HG03060 (cell line): Measurements from ENCODE around the gene MYD88.

Source experiments
- ATAC-seq: cut with Tn5 transposase; IDR thresholded peaks from one replicate; pipeline ENCODE4 v1.9.1; 2021; ENCODE audit warnings: low read depth, moderate number of reproducible peaks; ENCODE audit not compliant: unreplicated experiment

Gene MYD88

DNA sequence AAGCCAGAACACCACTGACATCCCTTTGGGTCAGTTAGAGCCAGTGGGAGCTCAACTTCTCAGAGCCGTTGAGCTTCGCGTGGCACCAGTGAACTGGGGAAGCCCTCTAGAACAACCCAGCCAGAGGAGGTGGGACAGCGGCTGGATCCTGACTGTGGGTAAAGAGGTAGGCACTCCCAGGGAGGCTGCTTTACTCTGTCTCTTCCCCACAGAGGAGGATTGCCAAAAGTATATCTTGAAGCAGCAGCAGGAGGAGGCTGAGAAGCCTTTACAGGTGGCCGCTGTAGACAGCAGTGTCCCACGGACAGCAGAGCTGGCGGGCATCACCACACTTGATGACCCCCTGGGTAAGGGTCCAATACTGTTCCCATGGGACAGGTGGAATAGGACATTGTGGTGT lies 1.2 kb downstream of the MYD88 start:
- ATAC-seq = no peak

DNA sequence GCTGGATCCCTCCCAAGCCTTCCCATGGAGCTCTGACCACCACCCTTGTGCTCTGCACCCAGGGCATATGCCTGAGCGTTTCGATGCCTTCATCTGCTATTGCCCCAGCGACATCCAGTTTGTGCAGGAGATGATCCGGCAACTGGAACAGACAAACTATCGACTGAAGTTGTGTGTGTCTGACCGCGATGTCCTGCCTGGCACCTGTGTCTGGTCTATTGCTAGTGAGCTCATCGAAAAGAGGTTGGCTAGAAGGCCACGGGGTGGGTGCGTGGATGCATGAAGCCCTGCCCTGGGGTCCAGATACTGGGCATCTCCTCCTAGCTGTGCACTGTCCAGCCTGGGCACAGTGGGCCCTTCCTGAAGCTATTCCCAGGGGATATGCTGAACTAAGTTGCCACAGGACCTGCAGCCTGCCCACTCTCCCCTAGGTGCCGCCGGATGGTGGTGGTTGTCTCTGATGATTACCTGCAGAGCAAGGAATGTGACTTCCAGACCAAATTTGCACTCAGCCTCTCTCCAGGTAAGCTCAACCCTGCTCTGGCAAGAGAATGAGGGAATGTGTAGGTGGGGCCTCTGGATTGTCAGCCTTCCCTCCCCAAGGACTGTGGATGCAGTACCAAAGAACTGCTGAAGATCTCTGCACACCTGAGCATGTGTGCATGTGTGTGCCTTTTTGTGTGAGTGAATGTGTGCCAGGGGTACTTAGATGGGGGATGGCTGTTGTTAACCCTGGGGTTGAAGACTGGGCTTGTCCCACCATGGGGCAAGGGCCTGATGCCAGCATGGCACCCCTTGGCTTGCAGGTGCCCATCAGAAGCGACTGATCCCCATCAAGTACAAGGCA lies 2.1 kb downstream of the MYD88 start:
- no peak for ATAC-seq

DNA sequence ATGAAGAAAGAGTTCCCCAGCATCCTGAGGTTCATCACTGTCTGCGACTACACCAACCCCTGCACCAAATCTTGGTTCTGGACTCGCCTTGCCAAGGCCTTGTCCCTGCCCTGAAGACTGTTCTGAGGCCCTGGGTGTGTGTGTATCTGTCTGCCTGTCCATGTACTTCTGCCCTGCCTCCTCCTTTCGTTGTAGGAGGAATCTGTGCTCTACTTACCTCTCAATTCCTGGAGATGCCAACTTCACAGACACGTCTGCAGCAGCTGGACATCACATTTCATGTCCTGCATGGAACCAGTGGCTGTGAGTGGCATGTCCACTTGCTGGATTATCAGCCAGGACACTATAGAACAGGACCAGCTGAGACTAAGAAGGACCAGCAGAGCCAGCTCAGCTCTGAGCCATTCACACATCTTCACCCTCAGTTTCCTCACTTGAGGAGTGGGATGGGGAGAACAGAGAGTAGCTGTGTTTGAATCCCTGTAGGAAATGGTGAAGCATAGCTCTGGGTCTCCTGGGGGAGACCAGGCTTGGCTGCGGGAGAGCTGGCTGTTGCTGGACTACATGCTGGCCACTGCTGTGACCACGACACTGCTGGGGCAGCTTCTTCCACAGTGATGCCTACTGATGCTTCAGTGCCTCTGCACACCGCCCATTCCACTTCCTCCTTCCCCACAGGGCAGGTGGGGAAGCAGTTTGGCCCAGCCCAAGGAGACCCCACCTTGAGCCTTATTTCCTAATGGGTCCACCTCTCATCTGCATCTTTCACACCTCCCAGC lies 2.9 kb downstream of the MYD88 start:
- ATAC-seq = no peak

DNA sequence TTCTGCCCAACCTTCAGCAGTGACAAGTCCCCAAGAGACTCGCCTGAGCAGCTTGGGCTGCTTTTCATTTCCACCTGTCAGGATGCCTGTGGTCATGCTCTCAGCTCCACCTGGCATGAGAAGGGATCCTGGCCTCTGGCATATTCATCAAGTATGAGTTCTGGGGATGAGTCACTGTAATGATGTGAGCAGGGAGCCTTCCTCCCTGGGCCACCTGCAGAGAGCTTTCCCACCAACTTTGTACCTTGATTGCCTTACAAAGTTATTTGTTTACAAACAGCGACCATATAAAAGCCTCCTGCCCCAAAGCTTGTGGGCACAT lies 3.5 kb downstream of the MYD88 start:
- ATAC-seq = no peak

DNA sequence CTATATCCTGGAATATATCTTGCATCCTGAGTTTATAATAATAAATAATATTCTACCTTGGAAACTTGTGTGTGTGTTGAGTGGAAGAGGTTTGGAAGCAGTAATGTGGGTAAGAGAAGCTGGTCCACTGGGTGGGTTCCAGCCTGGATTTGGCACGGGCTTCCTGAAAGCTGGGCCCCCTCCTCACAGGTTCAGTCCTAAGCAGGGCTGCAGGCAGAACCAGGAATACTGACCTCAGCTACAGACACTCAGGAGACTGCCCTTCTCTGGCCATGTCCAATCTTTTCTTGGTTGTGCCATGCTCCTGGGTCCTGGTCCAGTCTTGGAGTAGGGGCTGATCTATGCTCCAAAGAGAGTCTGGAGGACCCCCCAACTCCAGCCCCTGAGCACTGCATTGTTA lies 4.5 kb downstream of the MYD88 start:
- no peak for ATAC-seq

DNA sequence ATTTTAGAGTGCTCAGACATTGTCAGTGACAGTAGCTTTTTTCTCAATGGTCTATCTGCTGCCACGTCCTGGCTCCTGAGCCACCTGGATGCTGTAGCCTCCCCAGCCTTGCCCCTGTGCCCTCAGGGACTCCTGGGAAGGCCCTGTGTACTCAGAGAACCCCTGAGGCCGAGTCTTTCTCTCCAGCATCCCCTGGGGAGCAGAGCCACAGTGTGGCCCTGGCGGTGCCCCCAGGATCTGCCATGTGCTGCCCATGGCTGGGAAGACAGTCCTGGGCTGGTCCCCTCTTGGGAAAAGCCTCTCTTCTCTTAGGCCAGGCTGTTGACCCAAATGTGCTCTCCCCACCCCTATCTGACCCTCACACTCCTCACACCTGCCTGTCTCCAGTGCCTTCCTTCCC lies 5.0 kb downstream of the MYD88 start:
- no peak for ATAC-seq

DNA sequence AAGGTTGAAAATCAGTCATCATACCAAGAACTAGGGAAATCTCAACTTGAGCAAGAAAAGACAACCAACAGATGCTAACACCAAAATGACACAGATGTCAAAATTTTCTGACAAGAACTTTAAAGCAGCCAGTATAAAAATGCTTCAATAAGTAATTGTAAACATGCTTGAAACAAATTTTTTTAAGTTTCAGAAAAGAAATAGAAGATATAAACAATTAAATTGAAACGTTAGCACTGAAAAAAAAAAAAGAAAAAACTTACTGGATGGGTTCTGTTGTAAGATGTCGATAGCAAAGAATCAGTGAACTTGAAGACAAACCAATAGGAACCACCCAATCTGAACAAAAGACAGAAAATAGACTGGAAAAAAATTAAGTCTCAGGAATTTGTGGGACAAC lies 8.0 kb downstream of the MYD88 start:
- ATAC-seq = no peak

DNA sequence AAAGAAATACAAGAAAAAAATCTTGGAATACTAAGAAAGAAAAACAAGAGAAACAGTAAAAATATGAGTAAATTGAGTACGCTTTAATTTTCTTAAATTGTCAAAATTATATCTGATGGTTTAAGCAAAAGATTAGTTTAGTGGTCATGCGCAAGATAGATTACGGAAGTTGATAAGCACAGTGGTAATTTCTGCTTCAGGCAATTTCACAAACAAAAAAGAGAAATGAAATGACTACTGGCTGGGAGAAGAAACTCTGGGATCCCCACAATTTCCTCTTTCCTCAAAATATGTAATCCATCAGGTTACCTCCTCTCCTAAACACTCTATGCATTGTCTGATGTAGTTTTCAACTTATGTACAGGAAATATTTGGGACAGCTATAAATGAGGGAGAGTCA lies 9.0 kb downstream of the MYD88 start:
- ATAC-seq = no peak

DNA sequence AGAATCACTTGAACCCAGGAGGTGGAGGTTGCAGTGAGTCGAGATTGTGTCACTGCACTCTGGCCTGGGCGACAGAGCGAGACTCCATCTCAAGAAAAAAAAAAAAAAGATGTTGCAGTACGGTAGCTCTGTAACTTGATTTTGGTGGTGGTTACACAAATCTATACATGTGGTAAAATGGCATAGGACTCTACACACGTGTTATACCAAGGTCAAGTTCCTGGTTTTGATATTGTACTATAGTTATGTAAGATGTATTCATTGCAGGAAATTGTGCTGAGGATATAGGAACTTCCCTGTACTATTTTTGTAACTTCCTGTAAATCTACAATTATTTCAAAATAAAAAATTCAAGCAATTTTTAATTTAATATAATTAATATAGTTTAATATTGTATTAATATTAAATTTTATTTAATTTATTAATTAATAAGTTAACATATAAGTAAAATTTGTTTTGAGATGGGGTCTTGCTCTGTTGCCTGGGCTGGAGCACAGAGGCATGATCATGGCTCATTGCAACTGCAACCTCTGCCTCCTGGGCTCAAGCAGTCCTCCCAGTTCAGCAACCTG lies 9.9 kb downstream of the MYD88 start:
- no peak for ATAC-seq

DNA sequence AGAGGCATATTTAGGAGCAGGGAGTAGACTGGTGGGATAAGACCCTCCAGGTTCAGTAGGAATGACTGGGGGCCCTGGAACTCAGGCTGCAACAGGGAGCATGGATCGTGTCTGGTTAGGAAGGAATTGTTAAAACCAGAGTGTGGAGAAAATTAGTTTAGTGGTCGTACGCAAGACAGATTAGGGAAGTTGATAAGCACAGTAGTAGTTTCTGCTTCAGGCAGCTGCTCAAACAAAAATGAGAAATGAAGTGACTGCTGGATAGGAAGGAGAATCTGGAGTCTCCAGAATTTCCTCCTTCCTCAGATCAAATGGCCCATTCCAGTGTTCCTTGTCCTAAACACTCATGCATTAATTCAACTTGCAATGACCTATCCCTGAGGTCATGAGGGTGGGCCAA lies 11.2 kb downstream of the MYD88 start:
- no peak for ATAC-seq

DNA sequence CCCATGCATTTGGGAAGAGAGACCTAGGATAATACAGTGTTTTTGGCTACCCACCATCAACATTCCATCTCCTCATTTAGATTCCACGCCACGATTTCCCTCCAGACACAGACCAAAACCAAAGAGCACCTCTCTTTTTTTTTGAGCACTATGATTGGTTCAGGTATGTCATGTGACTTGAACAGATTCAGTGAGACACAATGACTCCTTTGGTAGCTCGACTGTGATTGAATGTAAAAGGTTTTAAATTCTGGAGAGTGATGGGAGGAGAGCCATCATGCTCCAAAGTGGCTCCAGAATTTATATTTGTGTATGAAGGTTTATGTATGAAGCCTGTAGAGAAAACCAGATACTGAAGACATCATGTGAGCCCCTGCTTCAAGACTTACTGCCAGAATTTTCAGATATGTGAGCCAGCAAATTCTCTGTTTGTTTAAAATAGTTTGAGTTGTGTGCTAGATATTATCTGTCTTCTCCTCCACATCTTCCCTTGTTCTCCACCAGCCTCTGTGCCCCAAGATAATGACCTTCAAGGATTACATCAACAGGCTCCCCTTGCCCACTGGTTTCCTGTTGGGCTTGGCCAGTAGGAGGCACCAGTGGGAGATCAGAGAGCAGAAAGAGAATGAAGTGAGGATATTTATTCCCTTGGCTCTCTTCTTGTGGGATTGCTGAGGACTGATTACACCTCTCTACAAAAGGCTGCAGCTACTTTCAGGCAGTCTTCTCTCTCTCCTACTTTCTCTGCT lies 12.5 kb downstream of the MYD88 start:
- ATAC-seq = no peak

DNA sequence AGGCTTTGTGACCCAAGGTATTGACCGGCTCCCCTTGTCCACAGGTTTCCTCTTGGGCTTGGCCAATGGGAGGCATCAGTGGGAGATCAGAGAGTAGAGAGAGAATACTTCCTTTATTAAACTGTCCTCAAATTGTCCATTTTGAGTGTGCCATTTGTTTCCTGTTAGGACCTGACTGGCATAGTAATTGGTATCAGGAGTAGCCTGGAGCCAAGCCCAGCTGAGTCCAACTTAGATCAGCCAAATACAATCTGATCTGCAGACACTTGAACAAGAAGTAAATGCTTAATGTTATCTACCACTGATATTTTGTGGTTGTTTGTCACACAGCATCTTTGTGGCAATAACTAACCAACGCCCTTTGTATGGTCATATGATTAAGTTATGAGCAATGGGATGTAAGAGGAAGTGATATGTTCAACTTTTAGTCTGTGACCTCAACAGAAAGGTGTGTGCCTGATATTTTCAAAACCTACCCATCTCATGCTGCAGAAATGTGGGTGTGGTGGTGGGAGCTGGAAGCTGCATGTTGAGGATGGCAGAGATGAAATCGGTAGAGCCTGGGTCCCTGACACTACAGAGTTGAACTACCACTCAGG lies 13.3 kb downstream of the MYD88 start:
- no peak for ATAC-seq

DNA sequence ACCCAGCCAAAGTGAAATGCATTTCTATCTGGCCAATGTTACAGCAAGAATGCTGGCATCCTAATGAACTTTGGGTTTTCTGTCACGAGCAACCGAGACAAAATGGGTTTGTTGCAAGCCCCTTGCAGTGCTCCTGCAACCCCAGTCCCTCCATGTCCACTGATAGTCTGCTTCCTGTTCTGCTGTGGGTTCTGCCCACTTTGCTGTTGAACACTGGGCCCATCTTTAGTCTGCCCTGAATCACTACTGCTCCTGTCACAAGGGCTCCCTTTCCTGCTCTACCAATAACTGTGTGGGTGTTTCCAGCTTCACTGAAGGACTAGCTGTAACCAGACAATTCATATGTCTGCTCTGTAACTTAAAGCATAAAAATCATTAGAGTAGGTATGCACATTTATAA lies 14.1 kb downstream of the MYD88 start:
- no peak for ATAC-seq

DNA sequence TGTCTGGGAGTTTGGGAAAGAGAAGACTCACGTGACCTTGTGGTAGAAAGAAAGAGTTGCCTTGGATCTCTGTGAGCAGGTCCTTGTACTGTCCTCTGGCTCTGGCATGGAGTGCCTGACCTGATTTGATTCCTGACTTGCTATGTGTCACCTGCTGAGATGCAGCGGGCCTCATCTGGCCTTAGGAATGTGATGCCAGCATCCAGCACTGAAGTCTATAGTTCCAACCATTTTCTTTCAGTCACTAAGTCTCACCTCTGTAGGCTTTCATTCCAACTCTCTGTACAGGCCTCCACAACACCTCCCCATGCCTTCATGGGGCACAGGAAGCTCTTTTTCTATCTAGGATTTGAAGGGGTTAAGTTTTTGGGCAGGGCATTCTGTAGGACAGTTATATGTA lies 14.8 kb downstream of the MYD88 start:
- no peak for ATAC-seq

DNA sequence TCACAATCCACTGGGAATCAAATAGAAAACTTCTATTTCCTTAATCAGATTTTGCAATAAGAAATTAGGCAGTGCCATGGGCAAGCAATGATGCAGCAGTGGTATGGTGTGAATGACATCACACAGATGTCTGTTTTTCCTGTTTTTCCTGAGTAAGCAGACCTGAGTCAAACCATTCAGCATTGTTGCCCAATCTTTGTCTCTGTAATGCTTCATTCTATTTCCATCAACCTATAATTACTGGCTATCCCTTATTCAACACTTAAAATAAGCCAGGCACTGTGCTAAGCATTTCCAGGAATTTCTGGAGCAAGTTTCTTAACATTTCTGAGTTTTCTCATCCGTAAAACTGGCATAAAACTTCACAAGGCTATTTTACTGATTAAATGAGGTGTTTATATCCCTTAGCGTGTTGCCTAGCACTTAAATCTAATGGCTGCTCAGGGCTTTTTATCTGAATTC lies 15.6 kb downstream of the MYD88 start:
- ATAC-seq = no peak

DNA sequence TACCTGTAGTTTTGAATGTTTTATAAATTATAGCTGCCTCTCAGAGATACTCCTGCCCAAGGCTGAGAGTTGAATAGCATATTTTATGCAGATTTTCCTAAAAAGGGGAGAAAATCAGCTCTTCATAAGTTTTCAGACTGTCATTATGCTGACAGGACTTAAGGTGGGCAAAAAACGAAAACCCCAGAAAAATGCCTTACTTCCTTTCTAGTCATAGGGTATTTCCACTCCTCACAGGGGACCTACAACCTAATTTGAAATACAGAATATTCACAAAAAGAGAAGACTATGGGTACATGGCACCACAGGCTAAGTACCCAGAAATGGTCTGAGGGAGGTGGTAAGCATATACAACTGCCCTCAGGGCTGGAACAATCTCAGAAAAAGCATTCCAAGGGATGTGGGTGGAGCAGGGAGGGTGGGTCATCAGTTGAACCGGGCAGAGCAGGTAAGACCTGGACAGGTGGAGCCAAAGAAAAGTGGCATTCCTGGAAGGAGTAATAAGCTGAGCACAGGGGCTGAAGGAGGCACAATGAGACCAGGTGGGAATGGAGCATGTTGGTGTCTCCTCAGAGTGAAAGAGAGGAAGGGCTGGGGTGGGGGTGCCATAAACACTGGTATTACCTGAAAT lies 16.3 kb downstream of the MYD88 start:
- ATAC-seq = no peak

DNA sequence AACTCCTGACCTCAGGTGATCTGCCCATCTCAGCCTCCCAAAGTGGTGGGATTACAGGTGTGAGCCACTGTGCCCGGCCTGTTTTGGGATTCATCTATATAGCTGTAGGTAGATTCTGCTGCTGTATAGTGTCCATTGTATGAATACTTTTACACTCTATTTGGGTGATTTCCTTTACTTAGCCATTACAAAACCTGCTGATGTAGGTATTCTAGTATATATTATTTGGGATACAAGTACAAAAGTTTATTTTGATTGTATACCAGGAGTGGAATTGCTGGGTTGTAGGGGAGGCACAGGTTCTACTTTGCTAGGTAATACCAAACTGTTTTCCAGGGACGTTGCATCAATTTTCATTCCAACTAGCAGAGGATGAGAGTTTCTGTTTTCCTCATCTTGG lies 17.4 kb downstream of the MYD88 start:
- ATAC-seq = no peak

DNA sequence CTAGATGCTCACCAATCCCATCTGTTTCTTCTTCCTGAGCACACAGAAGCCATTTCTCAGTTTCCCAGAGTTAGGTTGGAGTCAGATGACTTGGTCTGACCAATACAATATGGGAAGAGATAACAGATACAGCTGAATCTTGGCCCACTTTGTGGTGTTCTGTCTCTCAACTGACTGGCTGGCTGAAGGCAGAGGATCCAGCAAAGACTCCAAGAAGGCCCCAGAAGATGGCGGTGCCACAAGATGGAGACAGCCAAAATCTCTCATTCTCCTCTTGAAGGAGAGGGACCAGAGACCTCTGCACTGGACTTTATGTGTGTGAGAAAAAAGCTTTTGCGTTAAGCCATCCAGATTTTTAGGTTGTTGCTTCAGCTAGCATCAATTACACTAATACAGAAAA lies 18.7 kb downstream of the MYD88 start:
- no peak for ATAC-seq

DNA sequence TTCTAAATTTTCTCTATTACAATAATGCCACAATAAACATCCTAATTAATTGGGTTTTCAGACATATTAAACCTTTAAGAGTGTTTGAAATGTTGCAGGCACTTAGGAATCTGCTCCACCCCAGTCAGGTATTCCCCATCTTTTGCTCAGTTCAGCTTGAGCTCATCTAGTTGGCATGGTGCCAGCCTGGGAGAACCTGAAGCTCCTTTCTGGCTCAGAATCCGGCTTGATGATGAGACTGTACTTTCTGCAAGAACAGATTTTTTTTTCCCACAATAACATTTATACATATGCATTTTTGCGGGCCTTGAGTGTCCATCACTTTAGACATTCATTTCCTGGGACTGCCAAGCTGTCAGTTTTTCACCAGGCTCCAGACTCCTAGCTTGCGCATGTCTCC lies 19.1 kb downstream of the MYD88 start:
- ATAC-seq = no peak

DNA sequence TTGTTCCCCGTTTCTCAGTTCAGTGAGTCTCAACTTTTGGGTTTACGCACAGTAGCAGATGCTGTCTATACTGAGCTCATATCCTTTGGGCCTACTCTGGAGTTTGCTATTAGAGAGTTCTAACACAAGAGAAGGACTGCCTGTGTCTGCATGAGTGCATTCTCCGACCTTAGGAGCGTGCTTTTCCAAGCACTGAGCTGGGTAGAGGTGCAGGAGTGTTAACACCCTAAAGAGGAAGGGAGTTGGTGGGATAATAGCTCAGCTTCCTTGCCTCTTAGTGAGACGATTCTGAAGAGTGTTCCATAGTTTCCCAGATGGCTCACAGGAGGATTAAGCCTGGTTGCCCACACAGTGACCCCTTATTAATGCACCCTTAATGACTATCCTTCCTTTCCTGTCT lies 20.0 kb downstream of the MYD88 start:
- no peak for ATAC-seq
